Testis (tissue), 3 donors: ENCODE measurements around the gene HSPB7. TPM values are rescaled to one million over a fixed set of nuclear protein-coding genes. Genes with fewer than 3 reads are reported as not detected.

Source experiments
- DNase-seq: peaks from one replicate; pipeline ENCODE4 v3.0.0-alpha.2; 2019
- H3K27ac ChIP-seq, 2 donors: fragments of 200-600 bp; sonication (generic); one replicate each; pipeline ENCODE4 v1.5.1; 2019
- H3K27me3 ChIP-seq: fragments of 200-600 bp; sonication (generic); one replicate; pipeline ENCODE4 v1.5.1; 2019
- H3K36me3 ChIP-seq: fragments of 200-600 bp; sonication (generic); one replicate; pipeline ENCODE4 v1.5.1; 2017; ENCODE audit warnings: low read depth; ENCODE audit errors: missing control alignments
- H3K4me1 ChIP-seq: fragments of 200-600 bp; sonication (generic); one replicate; pipeline ENCODE4 v1.5.1; 2019
- H3K4me3 ChIP-seq, 2 donors: fragments of 200-600 bp; sonication (generic); one replicate each; pipeline ENCODE4 v1.5.1; 2017 to 2019
- H3K9me3 ChIP-seq: fragments of 200-600 bp; sonication (generic); one replicate; pipeline ENCODE4 v1.5.1; 2017
- CTCF ChIP-seq, 3 experiments: fragments of 450-650 bp in 2 of 3; fragments of 200-600 bp in 1 of 3; sonication (generic) in 1 of 3; IDR thresholded peaks; one replicate each; pipeline ENCODE4 v1.5.1; 2016 to 2019; ENCODE audit warnings: antibody characterized with exemption in 3 of 3, mild to moderate bottlenecking in 2 of 3, moderate library complexity in 1 of 3
- POLR2A ChIP-seq: fragments of 450-650 bp; IDR thresholded peaks from one replicate; pipeline ENCODE4 v1.6.1; 2017; ENCODE audit warnings: antibody characterized with exemption, mild to moderate bottlenecking, moderate library complexity
- WGBS, 2 donors: methylation state at CpG; one replicate each; pipeline ENCODE4 v1.1.5; 2018; 5-methylcytosine and 5-hydroxymethylcytosine counted together
- intact Hi-C: fragments of 100-400 bp; cut with DNase I; formaldehyde crosslinking; loops from one replicate; pipeline ENCODE4 v1.15.1; 2023; ENCODE audit warnings: low total_unique reads
- polyA plus RNA-seq: library from polyadenylated mRNA; stranded (reverse); fragments of 350-450 nt; fragmentation: Illumina TruSeq; extraction: RNeasy Lipid Tissue Mini Kit (QIAGEN cat#74804); gene quantifications from one replicate; pipeline ENCODE4 v1.2.3, GENCODE V29; 2014; ENCODE audit warnings: low read depth, low replicate concordance; ENCODE audit not compliant: insufficient read depth
- small RNA-seq, 2 donors: library from RNA; depleted of rRNA; stranded (forward); fragments of <200 nt; gene quantifications; one replicate each; pipeline ENCODE3, GENCODE V24; 2016
- total RNA-seq, 2 donors: library from RNA; depleted of rRNA; stranded (reverse); fragments of >200 nt; gene quantifications; one replicate each; pipeline ENCODE4 v1.2.3, GENCODE V29; 2016

Gene HSPB7
- total and polyA plus RNA-seq, 3 donors from 2014 or later, result 9.0 to 31.2 (median 11.7) TPM

GRCh38 chr1:15966956-15967344, 50.9 kb downstream of the HSPB7 start:
- no peak overlapping the region for H3K4me3 ChIP-seq
- no peaks in the 10 kb centered on the region for H3K9me3 ChIP-seq
- no peaks in the 10 kb centered on the region for H3K27me3 ChIP-seq
- peaks cover 22% of the 10 kb centered on the region for H3K4me1 ChIP-seq
- DNase-seq, result no peak
- intact Hi-C loops, result no loop called here
- no peak overlapping the region for H3K27ac ChIP-seq
- no peaks in the 10 kb centered on the region for H3K36me3 ChIP-seq
- no peak for TF ChIP-seq POLR2A
- TF ChIP-seq CTCF (IDR thresholded peaks at IDR 0.05), result no peak
- 93 to 97% methylated on average over 6 of the region's 6 CpGs for WGBS, 2 donors

- no peak overlapping the region for H3K27ac ChIP-seq
- no peak overlapping the region for H3K4me3 ChIP-seq
- no peak for TF ChIP-seq CTCF (IDR thresholded peaks at IDR 0.05)
- no peaks in the 10 kb centered on the region for H3K36me3 ChIP-seq
- no peak for DNase-seq
- intact Hi-C loops, result no loop called here
- no peaks in the 10 kb centered on the region for H3K27me3 ChIP-seq
- WGBS, 2 donors, result 68 to 72% methylated on average over 18 of the region's 18 CpGs
- H3K4me1 ChIP-seq, result peaks cover 22% of the 10 kb centered on the region
- H3K9me3 ChIP-seq, result no peaks in the 10 kb centered on the region
Observed at GRCh38 chr1:15966081-15966955, 51.5 kb downstream of the HSPB7 start.

GRCh38 chr1:15965228-15965767, 52.5 kb downstream of the HSPB7 start:
- H3K27me3 ChIP-seq, result no peaks in the 10 kb centered on the region
- no peaks in the 10 kb centered on the region for H3K36me3 ChIP-seq
- TF ChIP-seq CTCF (IDR thresholded peaks at IDR 0.05) (no peak), POLR2A (no peak)
- intact Hi-C loops, result no loop called here
- 65% methylated on average over 7 of the region's 7 CpGs for WGBS, 2 donors
- no peak overlapping the region for H3K4me3 ChIP-seq
- H3K9me3 ChIP-seq, result no peaks in the 10 kb centered on the region
- DNase-seq, result no peak
- peaks cover 22% of the 10 kb centered on the region for H3K4me1 ChIP-seq
- no peak overlapping the region for H3K27ac ChIP-seq

Small RNAs within 50 kb of the gene (small RNA-seq; reads per million reads assigned to genes)
- gene AL355994.1 (0 reads per million in 2 donors), gene AL355994.5 (0 reads per million in 2 donors)

Other genes starting within 250 kb of the HSPB7 start
- 1 to 10 TPM; 1.5 to 2.0 TPM for gene UQCRHL, start 210.4 kb downstream of the HSPB7 start, total RNA-seq
- gene UQCRHL, start 210.4 kb downstream of the HSPB7 start, polyA plus RNA-seq, result 2.5 TPM
- gene SPEN, start 170.3 kb downstream of the HSPB7 start, total RNA-seq, result 10 to 100 TPM; 53.2 to 60.6 TPM
- 54.8 TPM for gene SPEN, start 170.3 kb downstream of the HSPB7 start, polyA plus RNA-seq
- gene ZBTB17, start 41.9 kb downstream of the HSPB7 start, total RNA-seq, result 10 to 100 TPM; 60.2 to 65.8 TPM
- gene ZBTB17, start 41.9 kb downstream of the HSPB7 start, polyA plus RNA-seq, result 53.6 TPM
- gene SRARP, start 13.8 kb downstream of the HSPB7 start, total RNA-seq, result under 1 TPM in 1 of 2 donors, not detected in 1; 0.16 TPM
- gene SRARP, start 13.8 kb downstream of the HSPB7 start, polyA plus RNA-seq, result not detected
- gene CLCNKA, start 4.0 kb upstream of the HSPB7 start, total RNA-seq, result 1 to 10 TPM; 6.5 to 6.9 TPM
- 9.9 TPM for gene CLCNKA, start 4.0 kb upstream of the HSPB7 start, polyA plus RNA-seq
- 1 to 10 TPM; 3.7 to 4.2 TPM for gene CLCNKB, start 25.7 kb upstream of the HSPB7 start, total RNA-seq
- 2.3 TPM for gene CLCNKB, start 25.7 kb upstream of the HSPB7 start, polyA plus RNA-seq
- 1 to 10 TPM in 1 of 2 donors, under 1 TPM in 1; 0.87 to 1.2 TPM for gene FAM131C, start 55.6 kb upstream of the HSPB7 start, total RNA-seq
- gene FAM131C, start 55.6 kb upstream of the HSPB7 start, polyA plus RNA-seq, result 0.42 TPM
- gene EPHA2, start 138.0 kb upstream of the HSPB7 start, total RNA-seq, result 10 to 100 TPM in 1 of 2 donors, 1 to 10 TPM in 1; 5.7 to 14.1 TPM
- gene EPHA2, start 138.0 kb upstream of the HSPB7 start, polyA plus RNA-seq, result 5.1 TPM
- gene ARHGEF19, start 194.6 kb upstream of the HSPB7 start, total RNA-seq, result 10 to 100 TPM in 1 of 2 donors, 1 to 10 TPM in 1; 8.5 to 10.1 TPM
- 6.0 TPM for gene ARHGEF19, start 194.6 kb upstream of the HSPB7 start, polyA plus RNA-seq
- gene CPLANE2, start 219.1 kb upstream of the HSPB7 start, total RNA-seq, result 10 to 100 TPM; 11.1 to 11.8 TPM
- gene CPLANE2, start 219.1 kb upstream of the HSPB7 start, polyA plus RNA-seq, result 10.6 TPM